ENCODE data around the gene PBOV1. TPM values are rescaled to one million over a fixed set of nuclear protein-coding genes. Genes with fewer than 3 reads are reported as not detected.

The PBOV1 gene
- polyA plus RNA-seq, 2 of the 4 experiments (the other 2 are of a cell fraction) = not detected

GRCh38 chr6:138225953-138226352 lies 7.7 kb upstream of the PBOV1 start (continued):
- TF ChIP-seq USF2 (IDR thresholded peaks at IDR 0.05) = no peak
- no peak for TF ChIP-seq FOSL2 (IDR thresholded peaks at IDR 0.05)
- no peak for TF ChIP-seq FOSL2 (CRISPR knock-in tag; IDR thresholded peaks at IDR 0.05)
- TF ChIP-seq NR3C1 (IDR thresholded peaks at IDR 0.05) = no peak
- no peak for TF ChIP-seq CBX2 (IDR thresholded peaks at IDR 0.05; ENCODE audit: borderline replicate concordance, low read depth)
- no peak for TF ChIP-seq HOXA7 (CRISPR knock-in tag; IDR thresholded peaks at IDR 0.05)
- no peak for TF ChIP-seq EHF (CRISPR knock-in tag; IDR thresholded peaks at IDR 0.05)

- ChIA-PET CTCF (interaction anchor here (1.1 kb wide), 1 partner anchor 181 kb away, joined by 4 read pairs; the partner anchor contains the start of gene HEBP2), POLR2A (no interaction called here)
- H3K9me3 ChIP-seq = no peaks in the 10 kb centered on the region
- no peak overlapping the region for H3K27ac ChIP-seq
- H3K4me1 ChIP-seq = no peaks in the 10 kb centered on the region
- WGBS (ENCODE audit: missing lambda C conversion rate) = 44% methylated on average over 4 of the region's 4 CpGs
- H3K4me3 ChIP-seq = no peak overlapping the region
- no peak overlapping the region for H3K4me2 ChIP-seq
- ATAC-seq = no peak
- FAIRE-seq = no peak
- TF ChIP-seq CTCF (IDR thresholded peaks at IDR 0.05) (no peak), SREBF2 (IDR thresholded peaks at IDR 0.05) (no peak), ZC3H11A (IDR thresholded peaks at IDR 0.05) (no peak), HES2 (IDR thresholded peaks at IDR 0.05) (no peak), HOXB13 (CRISPR knock-in tag; IDR thresholded peaks at IDR 0.05; ENCODE audit: low read depth) (no peak), PBX3 (IDR thresholded peaks at IDR 0.05) (no peak), RNF2 (IDR thresholded peaks at IDR 0.05; ENCODE audit: borderline replicate concordance, low read depth) (no peak), NR3C1 (IDR thresholded peaks at IDR 0.05) (no peak), ESRRA (IDR thresholded peaks at IDR 0.05; ENCODE audit: borderline replicate concordance, low read length) (no peak), KDM1A (IDR thresholded peaks at IDR 0.05; ENCODE audit: low read depth) (no peak), HDAC2 (IDR thresholded peaks at IDR 0.05) (no peak), ATOH8 (CRISPR knock-in tag; IDR thresholded peaks at IDR 0.05; ENCODE audit: low read depth) (no peak), MAX (IDR thresholded peaks at IDR 0.05) (no peak)
- DNase-seq (ENCODE audit: low read depth in 1 of 2, low spot score in 1 of 2) = no peak
Measured at GRCh38 chr6:138222901-138223546, 4.7 kb upstream of the PBOV1 start.

- H3K27ac ChIP-seq = no peak overlapping the region
- ChIA-PET CTCF (no interaction called here), POLR2A (no interaction called here)
- H3K9me3 ChIP-seq = no peaks in the 10 kb centered on the region
- TF ChIP-seq TFCP2L1 (CRISPR knock-in tag; IDR thresholded peaks at IDR 0.05) (no peak), CBX2 (IDR thresholded peaks at IDR 0.05; ENCODE audit: borderline replicate concordance, low read depth) (no peak), ELK1 (IDR thresholded peaks at IDR 0.05; ENCODE audit: low read depth, low read length) (no peak), MAX (IDR thresholded peaks at IDR 0.05) (no peak), CEBPB (IDR thresholded peaks at IDR 0.05) (no peak)
- ATAC-seq (no peak), DNase-seq (ENCODE audit: low read depth in 1 of 2, low spot score in 1 of 2) (no peak), FAIRE-seq (no peak)
- 78% methylated on average over 4 of the region's 4 CpGs for WGBS (ENCODE audit: missing lambda C conversion rate)
- no peak overlapping the region for H3K4me2 ChIP-seq
- H3K4me1 ChIP-seq = no peaks in the 10 kb centered on the region
- no peak overlapping the region for H3K4me3 ChIP-seq
Measured at GRCh38 chr6:138219901-138220300, 1.6 kb upstream of the PBOV1 start.

All from A549 (cell line).